ENCODE data around the gene OXSM. TPM values are rescaled to one million over a fixed set of nuclear protein-coding genes. Genes with fewer than 3 reads are reported as not detected.

Gene OXSM
- 16.7 to 17.8 TPM (median 17.3 TPM) in 5 replicates for total RNA-seq (2022; extraction: Qiagen RNA extraction)

DNA sequence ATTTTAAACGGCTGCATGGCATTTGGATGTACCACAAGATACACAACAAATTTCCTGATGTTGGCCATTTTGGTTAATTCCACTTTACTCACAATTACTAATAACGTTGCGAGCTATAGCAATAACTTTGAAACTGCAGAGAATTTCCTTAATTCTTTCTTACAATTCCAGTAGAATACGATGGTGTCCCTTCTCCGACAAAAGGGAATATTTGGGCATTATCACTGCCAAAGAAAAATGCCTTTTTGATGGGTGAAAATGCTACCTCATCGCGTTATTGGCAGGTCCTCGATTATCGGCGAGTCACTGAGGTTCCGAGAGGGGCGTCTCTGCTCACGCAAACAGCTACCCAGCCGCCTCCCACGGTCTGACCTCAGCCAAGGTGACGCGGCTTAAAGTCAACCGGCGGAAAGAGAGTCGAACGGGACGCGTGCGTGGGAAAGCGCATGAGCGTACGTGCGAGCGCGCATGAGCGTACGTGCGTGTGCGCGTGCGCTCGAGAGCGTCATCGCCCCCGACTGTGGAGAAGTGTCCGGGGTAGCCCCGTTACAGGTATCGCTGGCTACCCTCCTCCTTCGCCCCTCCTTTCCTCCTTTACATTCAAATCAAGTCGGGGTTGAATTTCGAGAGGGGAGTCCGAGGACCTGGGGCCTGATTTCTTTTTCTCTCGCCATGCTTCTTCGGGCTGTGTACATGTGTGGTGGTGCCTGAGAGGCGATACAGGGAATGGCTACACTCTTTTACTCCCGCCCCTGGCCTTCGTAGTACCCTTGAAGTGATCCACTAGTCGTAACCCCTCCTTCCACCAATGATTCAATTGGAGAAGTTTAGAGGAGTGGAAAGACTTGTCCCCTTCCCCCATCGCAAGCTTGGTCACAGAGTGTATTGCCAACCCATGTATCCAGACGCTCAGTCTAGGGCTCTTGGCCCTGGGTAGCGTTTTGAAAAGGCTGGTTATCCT is at the start of gene OXSM:
TSS of gene OXSM (plus strand) at position 495 of the 961 bp plus-strand sequence. CDS start 931 bp downstream, outside the sequence.

GRCh38 chr3:25782938-25783660 is 6.8 kb upstream of the OXSM start, which contains the start of gene NGLY1:
Gene NGLY1, minus strand, starts transcription at chr3:25783443. Its CDS starts 53 bp downstream, at chr3:25783390.

Other genes starting within 250 kb of the OXSM start
- 56.8 to 74.7 TPM (median 60.3 TPM) in 5 replicates for gene TOP2B, start 125.2 kb upstream of the OXSM start, total RNA-seq (2022; extraction: Qiagen RNA extraction)
- 17.7 to 21.0 TPM (median 18.8 TPM) in 5 replicates for gene NGLY1, start 6.6 kb upstream of the OXSM start, total RNA-seq (2022; extraction: Qiagen RNA extraction)